GM10248 (cell line): ENCODE results near the gene CXCL9.

ENCODE experiments used
- CTCF ChIA-PET: fragments of 300-600 bp; sonication (Branson Sonifier 250); formaldehyde crosslinking; extraction: SDS; loops from one replicate; lab custom pipeline; 2021; ENCODE audit warnings: antibody characterized with exemption; lab: Yijun Ruan, JAX
- POLR2A ChIA-PET: fragments of 350-650 bp; sonication (Branson Sonifier 250); formaldehyde crosslinking; extraction: SDS; loops from one replicate; lab custom pipeline; 2020; ENCODE audit warnings: antibody characterized with exemption; lab: Yijun Ruan, JAX
- DNase-seq: peaks from one replicate; pipeline ENCODE4 v3.0.0; 2012; ENCODE audit errors: extremely low spot score
- TF ChIP-seq, protein P1 (sequence below): IDR thresholded peaks from 2 replicates; pipeline ENCODE4 v1.5.1; 2012; ENCODE audit warnings: mild to moderate bottlenecking, low read depth; ENCODE audit errors: extremely low read depth, missing control alignments, control extremely low read depth

CXCL9 gene

DNA sequence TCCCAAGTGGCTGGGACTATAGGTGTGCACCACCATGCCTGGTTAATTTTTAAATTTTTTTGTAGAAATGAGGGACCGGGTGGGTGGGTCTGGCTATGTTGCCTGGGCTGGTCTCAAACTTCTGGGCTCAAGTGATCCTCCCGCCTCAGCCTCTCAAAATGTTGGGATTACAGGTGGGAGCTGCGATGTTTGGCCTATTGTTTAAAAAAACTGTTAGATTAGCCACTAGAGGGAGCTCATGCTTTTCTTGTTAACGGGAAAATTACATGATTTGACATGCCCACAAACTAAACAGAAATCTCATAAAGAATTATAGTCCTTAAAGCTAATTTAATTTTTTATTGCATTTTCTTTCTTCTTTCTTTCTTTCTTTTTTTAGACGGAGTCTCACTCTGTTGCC, 11.6 kb downstream of the CXCL9 start:
- CTCF ChIA-PET: interaction anchor here (0.7 to 4.6 kb wide), 44 partner anchors 9 to 382 kb away, joined by 3 to 43 read pairs (median 5); partner anchors contain the start of genes CXCL11 and NUP54
- TF ChIP-seq, protein P1, sequence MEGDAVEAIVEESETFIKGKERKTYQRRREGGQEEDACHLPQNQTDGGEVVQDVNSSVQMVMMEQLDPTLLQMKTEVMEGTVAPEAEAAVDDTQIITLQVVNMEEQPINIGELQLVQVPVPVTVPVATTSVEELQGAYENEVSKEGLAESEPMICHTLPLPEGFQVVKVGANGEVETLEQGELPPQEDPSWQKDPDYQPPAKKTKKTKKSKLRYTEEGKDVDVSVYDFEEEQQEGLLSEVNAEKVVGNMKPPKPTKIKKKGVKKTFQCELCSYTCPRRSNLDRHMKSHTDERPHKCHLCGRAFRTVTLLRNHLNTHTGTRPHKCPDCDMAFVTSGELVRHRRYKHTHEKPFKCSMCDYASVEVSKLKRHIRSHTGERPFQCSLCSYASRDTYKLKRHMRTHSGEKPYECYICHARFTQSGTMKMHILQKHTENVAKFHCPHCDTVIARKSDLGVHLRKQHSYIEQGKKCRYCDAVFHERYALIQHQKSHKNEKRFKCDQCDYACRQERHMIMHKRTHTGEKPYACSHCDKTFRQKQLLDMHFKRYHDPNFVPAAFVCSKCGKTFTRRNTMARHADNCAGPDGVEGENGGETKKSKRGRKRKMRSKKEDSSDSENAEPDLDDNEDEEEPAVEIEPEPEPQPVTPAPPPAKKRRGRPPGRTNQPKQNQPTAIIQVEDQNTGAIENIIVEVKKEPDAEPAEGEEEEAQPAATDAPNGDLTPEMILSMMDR: peak; percentile 55
- POLR2A ChIA-PET: no interaction called here
- peak; percentile 48 for DNase-seq

DNA sequence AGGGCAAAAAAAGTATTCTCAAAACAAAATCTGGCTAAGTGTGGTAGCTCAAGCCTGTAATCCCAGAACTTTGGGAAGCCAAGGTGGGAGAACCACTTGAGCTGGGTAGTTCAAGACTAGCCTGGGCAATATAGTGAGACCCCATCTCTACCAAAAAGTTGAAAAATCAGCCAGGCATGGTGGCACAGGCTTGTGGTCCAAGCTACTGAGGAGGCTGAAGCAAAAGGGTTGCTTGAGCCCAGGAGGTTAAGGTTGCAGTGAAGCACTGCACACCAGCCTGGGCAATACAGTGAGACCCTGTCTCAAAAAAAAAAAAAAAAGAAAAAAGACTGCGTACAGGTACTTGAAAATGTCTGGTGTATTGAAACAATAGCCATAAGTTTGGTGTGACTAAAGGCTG, 14.8 kb downstream of the CXCL9 start:
- TF ChIP-seq, protein P1: no peak
- ChIA-PET CTCF (interaction anchor here (1.3 to 3.7 kb wide), 5 partner anchors 20 to 95 kb away, joined by 3 to 18 read pairs (median 5); no protein-coding TSS in a partner anchor), POLR2A (no interaction called here)
- DNase-seq: no peak

DNA sequence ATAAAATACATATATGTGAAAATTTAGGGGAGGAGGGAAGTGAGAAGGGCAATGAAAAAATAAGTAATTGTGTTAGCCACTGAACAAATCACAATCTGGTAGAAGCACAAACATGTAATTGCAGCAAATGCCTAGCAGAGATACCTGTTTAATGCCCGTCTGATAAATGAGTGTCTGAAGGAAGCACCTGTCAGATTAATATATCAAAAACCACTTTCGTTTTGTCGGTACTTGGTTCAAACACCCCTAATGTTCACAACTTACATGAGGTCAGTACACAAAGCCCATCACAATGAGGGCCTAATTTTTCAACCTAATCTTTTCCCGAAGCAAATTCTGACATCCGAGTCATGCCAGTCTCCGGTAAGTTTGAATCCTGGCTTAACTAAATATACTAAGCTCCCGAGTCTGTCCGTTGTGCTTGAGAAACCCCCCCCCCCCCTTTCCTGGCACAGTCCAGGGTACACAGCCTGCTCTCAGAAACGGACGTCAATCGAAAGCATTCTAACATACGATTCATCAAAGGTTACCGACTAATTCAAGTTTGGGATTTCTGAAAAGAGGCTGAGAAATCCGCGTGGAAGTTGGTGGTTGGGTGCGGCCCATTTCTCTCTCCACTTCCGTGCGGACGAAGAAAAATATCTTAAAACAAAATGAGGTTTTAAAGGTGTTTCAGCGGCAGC, 17.3 kb downstream of the CXCL9 start:
- no peak for DNase-seq
- ChIA-PET CTCF (interaction anchor here (0.9 to 3.7 kb wide), 3 partner anchors 12 to 77 kb away, joined by 3 to 18 read pairs (median 3); no protein-coding TSS in a partner anchor), POLR2A (no interaction called here)
- TF ChIP-seq, protein P1: no peak

DNA sequence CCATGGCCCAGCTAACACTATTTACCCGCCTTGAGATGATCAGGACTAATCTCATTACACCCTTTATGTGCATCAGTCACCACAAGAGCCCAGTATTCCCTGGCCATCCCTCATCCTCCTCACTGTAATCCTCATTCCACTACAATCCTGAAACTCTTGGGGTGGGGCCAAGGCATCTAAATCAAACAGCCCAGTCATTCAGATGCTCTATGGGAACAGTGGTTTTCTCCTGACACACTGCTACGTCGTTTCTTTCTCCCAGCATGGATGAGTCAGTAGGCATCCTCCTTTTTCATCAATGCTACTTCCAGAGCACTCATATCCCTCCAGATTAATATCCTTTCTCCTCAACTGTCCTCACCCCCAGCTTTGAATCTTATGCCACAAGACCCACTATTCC, 22.2 kb downstream of the CXCL9 start:
- CTCF ChIA-PET: interaction anchor here (1.0 to 1.8 kb wide), 2 partner anchors 9 to 11 kb away, joined by 3 to 11 read pairs; no protein-coding TSS in a partner anchor
- TF ChIP-seq, protein P1: no peak
- no peak for DNase-seq
- POLR2A ChIA-PET: no interaction called here

DNA sequence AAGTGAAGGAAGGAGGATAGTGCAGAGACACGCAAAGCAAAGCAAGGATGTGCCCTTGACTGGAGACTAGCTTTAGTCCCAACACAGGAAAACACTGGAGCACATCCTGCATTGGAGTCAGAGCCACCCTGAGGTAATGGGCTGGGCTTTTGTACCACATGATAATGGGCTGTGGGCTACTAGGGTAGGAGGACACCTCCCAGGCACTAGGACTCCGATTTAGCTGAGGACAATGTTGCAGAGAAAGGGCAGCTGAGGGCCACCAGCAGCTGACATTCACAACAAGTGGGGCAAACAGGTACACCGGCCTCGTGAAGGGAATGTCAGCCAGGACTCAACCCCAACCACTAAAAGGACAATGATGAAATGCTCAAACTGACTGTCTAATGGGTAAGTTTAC, 26.7 kb downstream of the CXCL9 start:
- ChIA-PET CTCF (no interaction called here), POLR2A (no interaction called here)
- DNase-seq: no peak
- TF ChIP-seq, protein P1: no peak

DNA sequence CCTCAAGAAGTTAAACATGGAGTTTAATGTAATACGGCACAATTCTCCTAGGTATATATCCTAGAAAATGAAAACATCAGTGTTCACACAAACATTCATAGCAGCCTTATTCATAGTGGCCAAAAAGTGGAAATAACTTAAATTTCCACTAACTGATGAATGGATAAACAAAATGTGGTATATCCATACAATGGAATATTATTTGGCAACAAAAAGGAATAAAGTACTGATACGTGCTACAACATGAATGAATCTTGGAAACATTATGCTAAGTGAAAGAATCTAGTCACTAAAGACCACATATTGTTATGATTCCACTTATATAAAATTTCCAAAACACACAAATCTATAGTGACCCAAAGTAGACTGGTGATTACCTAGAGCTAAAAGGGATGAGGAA, 31.1 kb downstream of the CXCL9 start:
- CTCF ChIA-PET: no interaction called here
- TF ChIP-seq, protein P1: no peak
- POLR2A ChIA-PET: no interaction called here
- no peak for DNase-seq
